HepG2 (cell line): ENCODE results near the gene BBS12. TPM values are rescaled to one million over a fixed set of nuclear protein-coding genes. Genes with fewer than 3 reads are reported as not detected.

Source experiments
- BRF2 ChIP-seq: sonication (generic); formaldehyde crosslinking; IDR thresholded peaks from 2 replicates; pipeline ENCODE4 v1.8.1; 2022; ENCODE audit warnings: mild to moderate bottlenecking, missing genetic modification reagents
- CBX5 ChIP-seq: sonication (generic); formaldehyde crosslinking; IDR thresholded peaks from 2 replicates; pipeline ENCODE4 v1.4.0; 2020; ENCODE audit warnings: missing genetic modification reagents, borderline replicate concordance
- FOXK1 ChIP-seq: sonication (generic); formaldehyde crosslinking; IDR thresholded peaks from 2 replicates; pipeline ENCODE4 v1.4.0; 2020; ENCODE audit warnings: low read depth, missing genetic modification reagents, borderline replicate concordance
- GMEB1 ChIP-seq: sonication (generic); formaldehyde crosslinking; IDR thresholded peaks from 2 replicates; pipeline ENCODE4 v1.5.1; 2020; ENCODE audit warnings: missing genetic modification reagents, mild to moderate bottlenecking, borderline replicate concordance
- MIXL1 ChIP-seq: IDR thresholded peaks from 2 replicates; pipeline ENCODE4 v1.6.1; 2016
- NBN ChIP-seq: fragments of 450-650 bp; conservative IDR thresholded peaks from 2 replicates; pipeline ENCODE4 v1.6.1; 2017
- NFATC3 ChIP-seq: sonication (generic); formaldehyde crosslinking; IDR thresholded peaks from 2 replicates; pipeline ENCODE4 v1.5.1; 2020; ENCODE audit warnings: mild to moderate bottlenecking, missing genetic modification reagents
- NFYB ChIP-seq: sonication (generic); formaldehyde crosslinking; IDR thresholded peaks from 2 replicates; pipeline ENCODE4 v1.4.0; 2020; ENCODE audit warnings: missing genetic modification reagents
- TARDBP ChIP-seq: sonication (generic); formaldehyde crosslinking; IDR thresholded peaks from 2 replicates; pipeline ENCODE4 v1.8.0; 2022; ENCODE audit warnings: mild to moderate bottlenecking, missing genetic modification reagents
- ZNF264 ChIP-seq: sonication (generic); formaldehyde crosslinking; IDR thresholded peaks from 2 replicates; pipeline ENCODE4 v1.4.0; 2020; ENCODE audit warnings: missing genetic modification reagents
- ZNF589 ChIP-seq: sonication (generic); formaldehyde crosslinking; conservative IDR thresholded peaks from 2 replicates; pipeline ENCODE4 v1.8.0; 2022; ENCODE audit warnings: mild to moderate bottlenecking, moderate library complexity, missing genetic modification reagents
- ZNF747 ChIP-seq: sonication (generic); formaldehyde crosslinking; IDR thresholded peaks from 2 replicates; pipeline ENCODE4 v1.8.1; 2023; ENCODE audit warnings: missing genetic modification reagents, mild to moderate bottlenecking, borderline replicate concordance
- ZNF788 ChIP-seq: sonication (generic); formaldehyde crosslinking; IDR thresholded peaks from 2 replicates; pipeline ENCODE4 v1.5.0; 2020; ENCODE audit warnings: mild to moderate bottlenecking, missing genetic modification reagents, borderline replicate concordance
- ZSCAN25 ChIP-seq: sonication (generic); formaldehyde crosslinking; IDR thresholded peaks from 2 replicates; pipeline ENCODE4 v1.8.0; 2022; ENCODE audit warnings: mild to moderate bottlenecking, missing genetic modification reagents
- polyA plus RNA-seq, 8 experiments: library from polyadenylated mRNA; depleted of rRNA in 3 of 8; stranded (reverse) in 7 of 8; unstranded in 1 of 8; fragments of >200 nt; fragmentation: Illumina TruSeq in 4 of 8; extraction: Trizol in 4 of 8; gene quantifications; 2 replicates each; pipeline versions ENCODE4 v1.2.1 to v1.2.3, GENCODE V29; 2011 to 2016; ENCODE audit warnings: low read depth in 4 of 8, missing spikeins in 1 of 8, mixed read lengths in 1 of 8; ENCODE audit not compliant: insufficient read depth in 1 of 8
- total RNA-seq, 5 experiments: library from RNA; depleted of rRNA; stranded (reverse); fragments of >200 nt; fragmentation: Illumina TruSeq; extraction: Trizol; gene quantifications; 2 replicates each; pipeline ENCODE4 v1.2.3, GENCODE V29; 2016; ENCODE audit warnings: low read depth in 1 of 5
- TF ChIP-seq, protein P1 (sequence below): sonication (generic); formaldehyde crosslinking; IDR thresholded peaks from 2 replicates; pipeline ENCODE4 v1.9.0; 2021; ENCODE audit warnings: mild to moderate bottlenecking, missing genetic modification reagents
- TF ChIP-seq, protein P2 (sequence below): sonication (generic); formaldehyde crosslinking; IDR thresholded peaks from 2 replicates; pipeline ENCODE4 v1.8.1; 2022; ENCODE audit warnings: low read depth, mild to moderate bottlenecking, missing genetic modification reagents
- TF ChIP-seq, protein P3 (sequence below): conservative IDR thresholded peaks from 2 replicates; pipeline ENCODE4 v1.6.1; 2018; ENCODE audit warnings: missing genetic modification reagents

Gene BBS12
- total and polyA plus RNA-seq, 2 of the 13 experiments (the other 11 are each of a cell fraction or from before 2014, with no cell fraction given), result 0.32 to 1.7 TPM

DNA sequence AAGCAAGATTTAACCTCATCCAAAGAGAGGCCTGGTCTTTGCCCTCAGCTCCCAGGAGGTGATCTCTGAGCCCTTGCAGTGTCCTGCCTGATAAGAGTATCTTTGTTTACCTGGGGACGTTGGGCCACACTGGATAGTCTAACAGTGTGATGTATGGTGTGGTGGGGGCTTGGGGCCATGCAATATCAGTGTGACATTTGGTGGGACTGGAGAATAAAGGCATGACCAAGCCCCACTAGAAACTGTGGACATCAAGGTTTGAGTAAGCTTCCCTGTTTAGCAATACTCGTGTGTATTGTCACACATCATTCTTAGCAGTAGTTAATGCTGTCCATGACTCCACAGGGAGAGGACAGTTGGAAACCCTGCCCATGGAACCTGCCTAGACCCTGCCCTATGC is 34.4 kb downstream of the BBS12 start (continued):
- no peak for TF ChIP-seq GMEB1
- peak; percentile 79; the same call in 1 of the 2 replicates for TF ChIP-seq FOXK1 (CRISPR knock-in tag)
- peak; percentile 80; the same call in 1 of the 2 replicates for TF ChIP-seq MIXL1 (CRISPR knock-in tag)
- TF ChIP-seq NBN, result no peak
- TF ChIP-seq, protein P1, sequence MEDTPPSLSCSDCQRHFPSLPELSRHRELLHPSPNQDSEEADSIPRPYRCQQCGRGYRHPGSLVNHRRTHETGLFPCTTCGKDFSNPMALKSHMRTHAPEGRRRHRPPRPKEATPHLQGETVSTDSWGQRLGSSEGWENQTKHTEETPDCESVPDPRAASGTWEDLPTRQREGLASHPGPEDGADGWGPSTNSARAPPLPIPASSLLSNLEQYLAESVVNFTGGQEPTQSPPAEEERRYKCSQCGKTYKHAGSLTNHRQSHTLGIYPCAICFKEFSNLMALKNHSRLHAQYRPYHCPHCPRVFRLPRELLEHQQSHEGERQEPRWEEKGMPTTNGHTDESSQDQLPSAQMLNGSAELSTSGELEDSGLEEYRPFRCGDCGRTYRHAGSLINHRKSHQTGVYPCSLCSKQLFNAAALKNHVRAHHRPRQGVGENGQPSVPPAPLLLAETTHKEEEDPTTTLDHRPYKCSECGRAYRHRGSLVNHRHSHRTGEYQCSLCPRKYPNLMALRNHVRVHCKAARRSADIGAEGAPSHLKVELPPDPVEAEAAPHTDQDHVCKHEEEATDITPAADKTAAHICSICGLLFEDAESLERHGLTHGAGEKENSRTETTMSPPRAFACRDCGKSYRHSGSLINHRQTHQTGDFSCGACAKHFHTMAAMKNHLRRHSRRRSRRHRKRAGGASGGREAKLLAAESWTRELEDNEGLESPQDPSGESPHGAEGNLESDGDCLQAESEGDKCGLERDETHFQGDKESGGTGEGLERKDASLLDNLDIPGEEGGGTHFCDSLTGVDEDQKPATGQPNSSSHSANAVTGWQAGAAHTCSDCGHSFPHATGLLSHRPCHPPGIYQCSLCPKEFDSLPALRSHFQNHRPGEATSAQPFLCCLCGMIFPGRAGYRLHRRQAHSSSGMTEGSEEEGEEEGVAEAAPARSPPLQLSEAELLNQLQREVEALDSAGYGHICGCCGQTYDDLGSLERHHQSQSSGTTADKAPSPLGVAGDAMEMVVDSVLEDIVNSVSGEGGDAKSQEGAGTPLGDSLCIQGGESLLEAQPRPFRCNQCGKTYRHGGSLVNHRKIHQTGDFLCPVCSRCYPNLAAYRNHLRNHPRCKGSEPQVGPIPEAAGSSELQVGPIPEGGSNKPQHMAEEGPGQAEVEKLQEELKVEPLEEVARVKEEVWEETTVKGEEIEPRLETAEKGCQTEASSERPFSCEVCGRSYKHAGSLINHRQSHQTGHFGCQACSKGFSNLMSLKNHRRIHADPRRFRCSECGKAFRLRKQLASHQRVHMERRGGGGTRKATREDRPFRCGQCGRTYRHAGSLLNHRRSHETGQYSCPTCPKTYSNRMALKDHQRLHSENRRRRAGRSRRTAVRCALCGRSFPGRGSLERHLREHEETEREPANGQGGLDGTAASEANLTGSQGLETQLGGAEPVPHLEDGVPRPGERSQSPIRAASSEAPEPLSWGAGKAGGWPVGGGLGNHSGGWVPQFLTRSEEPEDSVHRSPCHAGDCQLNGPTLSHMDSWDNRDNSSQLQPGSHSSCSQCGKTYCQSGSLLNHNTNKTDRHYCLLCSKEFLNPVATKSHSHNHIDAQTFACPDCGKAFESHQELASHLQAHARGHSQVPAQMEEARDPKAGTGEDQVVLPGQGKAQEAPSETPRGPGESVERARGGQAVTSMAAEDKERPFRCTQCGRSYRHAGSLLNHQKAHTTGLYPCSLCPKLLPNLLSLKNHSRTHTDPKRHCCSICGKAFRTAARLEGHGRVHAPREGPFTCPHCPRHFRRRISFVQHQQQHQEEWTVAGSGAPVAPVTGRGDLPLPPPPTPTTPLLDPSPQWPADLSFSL (CRISPR knock-in tag), result peak; percentile 53; the same call in 1 of the 2 replicates
- TF ChIP-seq NFATC3 (CRISPR knock-in tag), result no peak
- TF ChIP-seq NFYB (CRISPR knock-in tag), result no peak
- peak; percentile 49; the same call in 1 of the 2 replicates for TF ChIP-seq ZNF788 (CRISPR knock-in tag)
- TF ChIP-seq, protein P2, sequence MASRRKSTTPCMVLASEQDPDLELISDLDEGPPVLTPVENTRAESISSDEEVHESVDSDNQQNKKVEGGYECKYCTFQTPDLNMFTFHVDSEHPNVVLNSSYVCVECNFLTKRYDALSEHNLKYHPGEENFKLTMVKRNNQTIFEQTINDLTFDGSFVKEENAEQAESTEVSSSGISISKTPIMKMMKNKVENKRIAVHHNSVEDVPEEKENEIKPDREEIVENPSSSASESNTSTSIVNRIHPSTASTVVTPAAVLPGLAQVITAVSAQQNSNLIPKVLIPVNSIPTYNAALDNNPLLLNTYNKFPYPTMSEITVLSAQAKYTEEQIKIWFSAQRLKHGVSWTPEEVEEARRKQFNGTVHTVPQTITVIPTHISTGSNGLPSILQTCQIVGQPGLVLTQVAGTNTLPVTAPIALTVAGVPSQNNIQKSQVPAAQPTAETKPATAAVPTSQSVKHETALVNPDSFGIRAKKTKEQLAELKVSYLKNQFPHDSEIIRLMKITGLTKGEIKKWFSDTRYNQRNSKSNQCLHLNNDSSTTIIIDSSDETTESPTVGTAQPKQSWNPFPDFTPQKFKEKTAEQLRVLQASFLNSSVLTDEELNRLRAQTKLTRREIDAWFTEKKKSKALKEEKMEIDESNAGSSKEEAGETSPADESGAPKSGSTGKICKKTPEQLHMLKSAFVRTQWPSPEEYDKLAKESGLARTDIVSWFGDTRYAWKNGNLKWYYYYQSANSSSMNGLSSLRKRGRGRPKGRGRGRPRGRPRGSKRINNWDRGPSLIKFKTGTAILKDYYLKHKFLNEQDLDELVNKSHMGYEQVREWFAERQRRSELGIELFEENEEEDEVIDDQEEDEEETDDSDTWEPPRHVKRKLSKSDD (CRISPR knock-in tag), result 0 out of 2 replicates have a peak, but pooled peaks have one; percentile 48
- TF ChIP-seq BRF2 (CRISPR knock-in tag), result no peak
- TF ChIP-seq CBX5, result peak; percentile 63; the same call in 1 of the 2 replicates
- TF ChIP-seq ZNF589 (CRISPR knock-in tag), result no peak
- TF ChIP-seq ZNF264 (CRISPR knock-in tag), result peak; percentile 73
- TF ChIP-seq ZNF747, result peak; percentile 73; the same call in 1 of the 2 replicates
- TF ChIP-seq, protein P3, sequence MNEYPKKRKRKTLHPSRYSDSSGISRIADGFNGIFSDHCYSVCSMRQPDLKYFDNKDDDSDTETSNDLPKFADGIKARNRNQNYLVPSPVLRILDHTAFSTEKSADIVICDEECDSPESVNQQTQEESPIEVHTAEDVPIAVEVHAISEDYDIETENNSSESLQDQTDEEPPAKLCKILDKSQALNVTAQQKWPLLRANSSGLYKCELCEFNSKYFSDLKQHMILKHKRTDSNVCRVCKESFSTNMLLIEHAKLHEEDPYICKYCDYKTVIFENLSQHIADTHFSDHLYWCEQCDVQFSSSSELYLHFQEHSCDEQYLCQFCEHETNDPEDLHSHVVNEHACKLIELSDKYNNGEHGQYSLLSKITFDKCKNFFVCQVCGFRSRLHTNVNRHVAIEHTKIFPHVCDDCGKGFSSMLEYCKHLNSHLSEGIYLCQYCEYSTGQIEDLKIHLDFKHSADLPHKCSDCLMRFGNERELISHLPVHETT, result no peak
- peak; percentile 48; the same call in 1 of the 2 replicates for TF ChIP-seq ZSCAN25 (CRISPR knock-in tag)
- TF ChIP-seq TARDBP (CRISPR knock-in tag), result peak; percentile 92
